Neural crest cell (in vitro differentiated cells): ENCODE results near the gene NKAIN2. TPM values are rescaled to one million over a fixed set of nuclear protein-coding genes. Genes with fewer than 3 reads are reported as not detected.

Source experiments
- DNase-seq: peaks from one replicate; pipeline ENCODE4 v3.0.0; 2021; ENCODE audit warnings: low read depth, mixed read lengths, low spot score
- H3K27ac Mint-ChIP-seq: one replicate; pipeline ENCODE4 v1.8.0; 2021; ENCODE audit warnings: mild to moderate bottlenecking, mixed read lengths; ENCODE audit not compliant: unreplicated experiment
- H3K27me3 Mint-ChIP-seq: 2 replicates; pipeline ENCODE4 v1.8.0; 2021; ENCODE audit warnings: low read depth, mild to moderate bottlenecking, mixed read lengths
- H3K36me3 Mint-ChIP-seq: 2 replicates; pipeline ENCODE4 v1.8.0; 2021; ENCODE audit warnings: low read depth, mild to moderate bottlenecking, mixed read lengths
- H3K4me1 Mint-ChIP-seq: 2 replicates; pipeline ENCODE4 v1.8.0; 2021; ENCODE audit warnings: mixed read lengths
- H3K4me3 Mint-ChIP-seq: one replicate; pipeline ENCODE4 v1.8.0; 2021; ENCODE audit warnings: mild to moderate bottlenecking, mixed read lengths
- H3K9me3 Mint-ChIP-seq: 2 replicates; pipeline ENCODE4 v1.8.0; 2021; ENCODE audit warnings: mixed read lengths
- CTCF ChIP-seq: fragments of 200-600 bp; sonication (generic); conservative IDR thresholded peaks from 2 replicates; pipeline ENCODE4 v1.5.0; 2021; ENCODE audit warnings: antibody characterized with exemption, mild to moderate bottlenecking
- total RNA-seq: library from RNA; stranded (reverse); gene quantifications from 2 replicates; pipeline ENCODE4 v1.2.1, GENCODE V29; 2021

Gene NKAIN2
- total RNA-seq, 1 donor from 2014 or later = 1.1 TPM

- Mint-ChIP-seq H3K27ac (no peak overlapping the region), H3K9me3 (no peaks in the 10 kb centered on the region), H3K4me3 (no peak overlapping the region), H3K4me1 (no peaks in the 10 kb centered on the region), H3K27me3 (no peaks in the 10 kb centered on the region), H3K36me3 (no peaks in the 10 kb centered on the region)
- TF ChIP-seq CTCF = no peak
- DNase-seq = no peak
Observed at GRCh38 chr6:123994891-123995635, 191.4 kb downstream of the NKAIN2 start.

GRCh38 chr6:123997223-123997622 lies 193.6 kb downstream of the NKAIN2 start:
- H3K4me3 Mint-ChIP-seq = no peak overlapping the region
- no peak for DNase-seq
- TF ChIP-seq CTCF = no peak
- H3K4me1 Mint-ChIP-seq = no peaks in the 10 kb centered on the region
- H3K27ac Mint-ChIP-seq = no peak overlapping the region
- H3K27me3 Mint-ChIP-seq = no peaks in the 10 kb centered on the region
- no peaks in the 10 kb centered on the region for H3K9me3 Mint-ChIP-seq
- H3K36me3 Mint-ChIP-seq = no peaks in the 10 kb centered on the region

GRCh38 chr6:124002377-124003081 lies 198.9 kb downstream of the NKAIN2 start:
- Mint-ChIP-seq H3K9me3 (no peaks in the 10 kb centered on the region), H3K27ac (no peak overlapping the region), H3K36me3 (no peaks in the 10 kb centered on the region), H3K27me3 (no peaks in the 10 kb centered on the region), H3K4me3 (no peak overlapping the region), H3K4me1 (no peaks in the 10 kb centered on the region)
- no peak for DNase-seq
- no peak for TF ChIP-seq CTCF

GRCh38 chr6:124007266-124007665 lies 203.6 kb downstream of the NKAIN2 start:
- H3K36me3 Mint-ChIP-seq = no peaks in the 10 kb centered on the region
- H3K27ac Mint-ChIP-seq = no peak overlapping the region
- H3K4me1 Mint-ChIP-seq = peaks cover 16% of the 10 kb centered on the region
- H3K27me3 Mint-ChIP-seq = no peaks in the 10 kb centered on the region
- H3K4me3 Mint-ChIP-seq = no peak overlapping the region
- no peak for TF ChIP-seq CTCF
- no peaks in the 10 kb centered on the region for H3K9me3 Mint-ChIP-seq
- DNase-seq = no peak

- Mint-ChIP-seq H3K4me1 (peaks cover 16% of the 10 kb centered on the region), H3K36me3 (no peaks in the 10 kb centered on the region), H3K27ac (no peak overlapping the region), H3K27me3 (no peaks in the 10 kb centered on the region), H3K4me3 (no peak overlapping the region), H3K9me3 (no peaks in the 10 kb centered on the region)
- TF ChIP-seq CTCF = no peak
- DNase-seq = no peak
Observed at GRCh38 chr6:124008000-124008987, 204.6 kb downstream of the NKAIN2 start.
